Sigmoid colon (tissue), 4 donors: ENCODE data around the gene EOMES.

ENCODE experiments used
- POLR2A ChIP-seq, 2 donors: fragments of 450-650 bp; IDR thresholded peaks; one replicate each; pipeline ENCODE4 v1.6.1; 2016; ENCODE audit warnings: antibody characterized with exemption in 2 of 2, mild to moderate bottlenecking in 2 of 2, moderate library complexity in 2 of 2
- POLR2AphosphoS5 ChIP-seq, 4 donors: sonication (generic); formaldehyde crosslinking; IDR thresholded peaks; one replicate each; pipeline ENCODE4 v1.6.1; 2017; ENCODE audit warnings: antibody characterized with exemption in 4 of 4
- TF ChIP-seq, protein P1 (sequence below), 4 experiments: fragments of 450-650 bp in 3 of 4; fragments of 200-600 bp in 1 of 4; IDR thresholded peaks; one replicate each; pipeline ENCODE4 v1.5.1; 2016 to 2019; ENCODE audit warnings: antibody characterized with exemption in 4 of 4, mild to moderate bottlenecking in 3 of 4, moderate library complexity in 2 of 4

GRCh38 chr3:27680517-27681246 is 41.4 kb downstream of the EOMES start:
- TF ChIP-seq, protein P1, sequence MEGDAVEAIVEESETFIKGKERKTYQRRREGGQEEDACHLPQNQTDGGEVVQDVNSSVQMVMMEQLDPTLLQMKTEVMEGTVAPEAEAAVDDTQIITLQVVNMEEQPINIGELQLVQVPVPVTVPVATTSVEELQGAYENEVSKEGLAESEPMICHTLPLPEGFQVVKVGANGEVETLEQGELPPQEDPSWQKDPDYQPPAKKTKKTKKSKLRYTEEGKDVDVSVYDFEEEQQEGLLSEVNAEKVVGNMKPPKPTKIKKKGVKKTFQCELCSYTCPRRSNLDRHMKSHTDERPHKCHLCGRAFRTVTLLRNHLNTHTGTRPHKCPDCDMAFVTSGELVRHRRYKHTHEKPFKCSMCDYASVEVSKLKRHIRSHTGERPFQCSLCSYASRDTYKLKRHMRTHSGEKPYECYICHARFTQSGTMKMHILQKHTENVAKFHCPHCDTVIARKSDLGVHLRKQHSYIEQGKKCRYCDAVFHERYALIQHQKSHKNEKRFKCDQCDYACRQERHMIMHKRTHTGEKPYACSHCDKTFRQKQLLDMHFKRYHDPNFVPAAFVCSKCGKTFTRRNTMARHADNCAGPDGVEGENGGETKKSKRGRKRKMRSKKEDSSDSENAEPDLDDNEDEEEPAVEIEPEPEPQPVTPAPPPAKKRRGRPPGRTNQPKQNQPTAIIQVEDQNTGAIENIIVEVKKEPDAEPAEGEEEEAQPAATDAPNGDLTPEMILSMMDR (IDR thresholded peaks at IDR 0.05), result no peak
- no peak for TF ChIP-seq POLR2AphosphoS5 (IDR thresholded peaks at IDR 0.05)
- TF ChIP-seq POLR2A (IDR thresholded peaks at IDR 0.05), result no peak
